AG08395 (cell line): ENCODE measurements around the gene GLTP.

Experiments used
- DNase-seq: peaks from one replicate; pipeline ENCODE4 v3.0.0; 2012; ENCODE audit warnings: mixed read lengths, low spot score

GLTP gene

GRCh38 chr12:109820816-109821381 is 59.4 kb downstream of the GLTP start:
- DNase-seq: no peak

DNA sequence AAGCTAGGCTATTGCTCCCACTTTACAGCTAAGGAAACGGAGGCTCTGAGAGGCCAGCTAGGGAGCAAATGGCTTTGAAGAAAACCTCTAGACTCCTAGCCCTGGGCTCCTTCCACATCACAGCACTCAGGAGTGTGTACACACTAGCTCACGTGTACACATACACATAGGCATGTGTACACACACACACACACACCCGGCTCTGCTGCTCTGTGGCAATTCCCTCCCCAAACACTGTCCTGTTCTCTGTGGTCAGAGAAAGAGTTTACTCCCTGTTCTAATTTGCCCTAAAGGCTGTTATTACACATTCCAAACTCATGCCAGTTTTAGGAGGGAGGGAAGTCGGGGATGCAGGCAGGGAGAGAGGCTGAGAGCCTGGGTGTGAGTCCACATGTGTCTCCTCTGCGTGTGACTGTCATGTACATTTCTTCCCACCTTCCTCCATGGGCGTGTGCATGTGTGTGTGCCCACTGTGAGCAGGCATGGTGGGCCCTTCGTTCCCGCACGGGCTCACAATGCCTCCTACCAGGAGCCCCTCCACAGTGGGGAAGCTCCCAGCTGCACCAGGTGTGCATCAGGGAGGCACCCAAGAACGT is 61.3 kb downstream of the GLTP start:
- peak; percentile 91 for DNase-seq

GRCh38 chr12:109818253-109818652 is 62.1 kb downstream of the GLTP start:
- DNase-seq: no peak

DNA sequence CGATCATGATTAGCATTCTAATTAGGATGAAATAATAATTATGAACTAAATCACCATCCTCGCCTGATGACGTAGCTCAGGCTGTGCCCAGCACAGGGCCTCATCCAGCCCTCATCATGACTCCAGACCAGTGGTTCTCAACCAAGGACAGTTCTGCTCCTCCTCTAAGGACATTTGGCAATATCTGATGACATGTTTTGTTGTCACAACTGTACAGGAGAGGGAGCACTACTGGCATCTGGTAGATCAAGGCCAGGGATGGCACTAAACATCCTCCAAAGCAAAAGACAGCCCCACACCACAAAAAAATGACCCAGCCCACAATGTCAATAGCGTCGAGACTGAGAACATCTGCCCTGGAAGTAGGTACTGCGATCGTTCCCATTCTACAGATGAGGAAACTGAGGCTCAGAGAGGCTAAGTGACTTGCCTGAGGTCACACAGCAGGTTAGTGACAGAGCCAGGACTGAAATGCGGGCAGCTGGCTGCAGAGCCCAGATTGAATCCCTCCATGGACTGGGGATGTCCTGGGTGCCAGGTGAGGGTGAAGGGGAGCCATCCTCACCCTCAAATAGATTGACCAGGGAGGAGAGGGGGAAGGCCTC is 62.6 kb downstream of the GLTP start:
- no peak for DNase-seq

DNA sequence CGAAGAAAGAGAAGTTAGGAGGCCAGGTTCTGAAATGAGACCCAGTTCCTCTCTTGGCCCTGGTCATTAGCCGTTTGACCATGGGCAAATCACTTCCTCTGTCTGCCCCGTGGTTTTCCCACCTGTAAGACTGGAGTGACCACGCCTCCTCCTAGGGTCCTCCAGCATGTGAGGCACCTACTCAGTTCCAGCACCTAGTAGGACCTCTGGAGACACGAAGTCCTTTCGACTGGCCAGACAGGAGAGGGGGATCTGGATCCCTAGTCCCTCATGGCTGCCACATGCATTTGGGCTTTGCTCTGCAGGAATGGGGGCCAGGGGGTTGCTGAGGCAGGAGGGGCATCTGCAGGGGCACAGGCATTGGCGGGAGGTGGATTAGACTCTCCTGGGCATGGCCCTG is 63.5 kb downstream of the GLTP start:
- no peak for DNase-seq

- DNase-seq: no peak
Observed at GRCh38 chr12:109815757-109816617, 64.4 kb downstream of the GLTP start.

DNA sequence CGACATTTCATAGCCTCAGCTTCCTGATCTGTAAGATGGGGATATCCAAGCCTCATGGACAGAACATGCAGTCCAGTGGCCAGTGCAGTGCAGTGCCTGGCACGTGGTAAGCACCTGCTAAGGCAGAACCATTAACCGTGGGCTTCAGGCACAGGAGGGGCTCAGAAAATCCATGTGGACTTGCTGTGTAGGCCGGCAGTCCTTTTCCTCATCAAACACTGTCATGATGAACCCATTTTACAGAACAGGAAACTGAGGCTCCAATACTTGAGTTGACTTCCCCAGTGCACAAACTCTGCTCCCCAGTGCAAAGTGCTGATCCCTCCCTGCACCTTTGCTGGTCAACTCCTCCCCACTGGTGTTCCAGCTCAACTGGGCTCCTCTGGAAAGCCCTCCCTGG is 65.1 kb downstream of the GLTP start:
- DNase-seq: no peak

DNA sequence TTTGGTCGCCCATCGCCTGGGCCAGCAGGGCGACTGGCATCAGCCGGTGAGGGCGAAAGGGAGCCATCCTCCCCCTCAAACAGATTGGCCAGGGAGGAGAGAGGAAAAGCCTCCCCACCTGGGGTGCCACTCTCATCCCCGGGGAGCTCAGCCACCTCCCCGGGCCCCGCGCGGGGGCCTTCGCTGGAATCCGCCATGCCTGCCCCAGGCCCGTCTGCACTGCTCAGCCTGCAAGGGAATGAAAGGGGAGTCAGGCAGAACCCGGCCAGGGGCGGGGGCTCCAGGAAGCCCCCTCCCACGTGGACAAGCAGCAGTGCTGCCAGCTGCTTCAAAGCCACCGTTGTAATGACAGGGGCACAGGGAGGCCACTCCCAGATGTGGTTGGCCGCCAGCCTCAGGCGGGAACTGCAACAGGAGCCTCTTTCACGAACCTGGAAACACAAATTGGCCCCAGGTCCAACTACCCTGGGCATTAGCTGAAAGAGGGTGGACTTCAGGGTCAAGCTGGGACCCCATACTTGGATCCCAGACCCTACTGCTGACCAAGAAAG is 65.7 kb downstream of the GLTP start:
- DNase-seq: no peak

DNA sequence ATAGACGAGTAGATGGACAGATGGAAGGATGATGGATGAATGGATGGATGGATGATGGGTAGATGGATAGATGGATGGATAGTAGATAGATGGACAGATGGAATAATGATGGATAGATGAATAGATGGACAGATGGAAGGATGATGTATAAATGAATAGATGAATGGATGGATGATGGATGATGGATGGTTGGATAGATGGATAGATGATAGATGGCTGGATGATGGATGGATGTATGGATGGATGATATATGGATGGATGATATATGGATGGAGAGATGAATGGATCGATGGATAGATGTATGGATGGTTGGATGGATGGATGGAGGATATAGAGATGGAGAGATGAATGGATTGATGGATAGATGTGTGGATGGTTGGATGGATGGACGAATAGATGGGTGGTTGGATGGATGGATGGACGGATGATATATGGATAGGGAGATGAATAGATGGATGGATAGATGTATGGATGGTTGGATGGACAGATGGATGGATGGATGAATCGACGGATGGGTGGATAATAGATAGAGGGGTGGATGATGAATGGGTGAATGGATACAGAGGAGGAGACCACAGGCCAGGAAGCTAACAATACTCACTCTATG is 66.4 kb downstream of the GLTP start:
- no peak for DNase-seq

GRCh38 chr12:109811624-109811995 is 68.7 kb downstream of the GLTP start:
- no peak for DNase-seq

GRCh38 chr12:109810954-109811623 is 69.3 kb downstream of the GLTP start:
- no peak for DNase-seq

DNA sequence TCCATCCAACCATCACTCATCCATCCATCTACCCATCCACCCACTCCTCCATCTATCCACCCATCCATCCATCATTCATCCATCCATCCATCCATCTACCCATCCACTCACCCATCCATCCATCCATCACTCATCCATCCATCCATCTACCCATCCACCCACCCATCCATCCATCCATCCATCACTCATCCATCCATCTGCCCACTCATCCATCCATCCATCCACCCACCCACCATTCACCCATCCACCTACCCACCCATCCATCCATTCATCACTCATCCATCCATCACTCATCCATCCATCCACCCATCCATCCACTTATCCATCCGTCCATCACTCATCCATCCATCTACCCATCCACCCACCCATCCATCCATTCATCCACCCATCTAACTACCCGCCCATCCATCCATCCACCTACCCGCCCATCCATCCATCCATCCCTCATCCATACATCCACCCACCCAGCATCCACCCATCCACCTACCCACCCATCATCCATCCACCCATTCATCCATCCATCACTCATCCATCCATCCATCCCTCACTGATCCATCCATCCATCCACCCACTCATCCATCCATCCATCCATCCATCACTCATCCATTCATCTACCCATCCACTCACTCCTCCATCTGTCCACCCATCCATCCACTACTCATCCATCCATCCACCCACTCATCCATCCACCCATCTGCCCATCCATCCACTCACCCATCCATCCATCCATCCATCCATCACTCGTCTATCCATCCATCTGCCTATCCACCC is 71.3 kb downstream of the GLTP start:
- DNase-seq: no peak

- DNase-seq: no peak
Observed at GRCh38 chr12:109807954-109808643, 72.2 kb downstream of the GLTP start.

- peak; percentile 87 for DNase-seq
Observed at GRCh38 chr12:109804820-109805761, 75.2 kb downstream of the GLTP start.

GRCh38 chr12:109803678-109804077 is 76.7 kb downstream of the GLTP start:
- no peak for DNase-seq

DNA sequence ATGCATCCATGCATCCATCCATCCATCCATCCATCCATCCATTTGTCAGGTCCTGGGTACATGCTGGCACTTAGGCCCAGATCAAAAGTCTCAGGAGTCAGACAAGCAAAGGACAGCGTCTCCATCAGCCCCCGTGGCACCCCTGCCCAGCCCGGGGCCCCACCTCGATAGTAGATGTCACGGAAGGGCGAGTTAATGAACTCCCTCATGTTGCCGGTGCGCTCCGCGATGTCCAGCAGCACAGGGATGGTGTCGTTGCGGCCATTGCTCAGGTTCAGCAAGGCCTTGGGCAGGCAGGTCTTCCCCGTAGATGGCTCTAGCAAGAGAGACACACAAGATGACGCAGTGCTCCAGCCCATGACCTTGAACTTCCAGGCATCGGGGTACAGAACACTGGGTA is 77.5 kb downstream of the GLTP start:
- no peak for DNase-seq
